GM18519 (cell line): ENCODE measurements around the gene KIAA1217.

Source experiments
- ATAC-seq: cut with Tn5 transposase; IDR thresholded peaks from one replicate; pipeline ENCODE4 v1.9.1; 2021; ENCODE audit warnings: mild to moderate bottlenecking, moderate library complexity; ENCODE audit not compliant: unreplicated experiment, low FRiP score

KIAA1217 gene

DNA sequence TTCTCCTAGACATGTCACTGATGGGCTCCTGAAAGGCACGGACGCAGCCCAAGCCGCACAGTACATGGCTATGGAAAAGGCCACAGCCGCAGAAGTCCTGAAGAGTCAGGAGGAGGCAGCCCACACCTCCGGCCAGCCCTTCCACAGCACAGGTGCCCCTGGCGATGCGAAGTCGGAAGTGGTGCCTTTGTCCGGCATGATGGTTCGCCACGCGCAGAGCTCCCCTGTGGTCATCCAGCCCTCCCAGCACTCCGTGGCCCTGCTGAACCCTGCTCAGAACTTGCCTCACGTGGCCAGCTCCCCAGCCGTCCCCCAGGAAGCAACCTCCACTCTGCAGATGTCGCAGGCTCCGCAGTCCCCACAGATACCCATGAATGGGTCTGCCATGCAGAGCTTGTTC, 315.4 kb downstream of the KIAA1217 start:
- ATAC-seq, result no peak

DNA sequence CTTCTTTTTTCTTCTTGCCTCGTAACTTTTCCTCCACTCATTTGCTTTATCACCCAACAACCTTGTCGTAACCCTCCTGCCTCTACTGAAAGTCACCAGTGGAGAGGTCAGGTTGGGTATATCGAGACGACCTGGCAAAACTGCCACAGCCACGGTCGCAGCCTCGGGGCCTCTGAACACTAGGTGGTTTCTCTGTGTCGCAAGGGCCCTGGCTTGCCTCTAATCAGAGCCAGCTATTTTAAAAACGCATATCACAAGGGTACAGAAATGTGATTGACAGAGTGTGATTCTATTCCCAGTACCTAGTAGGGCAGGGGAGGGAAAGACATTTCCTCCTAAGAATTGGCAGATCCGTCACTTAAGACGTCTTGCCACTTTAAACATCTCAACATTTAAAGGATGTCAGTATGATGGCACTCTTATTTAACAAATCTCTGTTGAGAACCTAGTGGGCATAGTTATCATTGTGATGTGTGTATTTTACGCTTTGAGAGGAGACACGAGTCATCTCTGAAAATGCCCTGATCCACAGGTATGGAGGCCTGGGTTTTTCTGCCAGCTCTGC, 317.2 kb downstream of the KIAA1217 start:
- ATAC-seq, result no peak

DNA sequence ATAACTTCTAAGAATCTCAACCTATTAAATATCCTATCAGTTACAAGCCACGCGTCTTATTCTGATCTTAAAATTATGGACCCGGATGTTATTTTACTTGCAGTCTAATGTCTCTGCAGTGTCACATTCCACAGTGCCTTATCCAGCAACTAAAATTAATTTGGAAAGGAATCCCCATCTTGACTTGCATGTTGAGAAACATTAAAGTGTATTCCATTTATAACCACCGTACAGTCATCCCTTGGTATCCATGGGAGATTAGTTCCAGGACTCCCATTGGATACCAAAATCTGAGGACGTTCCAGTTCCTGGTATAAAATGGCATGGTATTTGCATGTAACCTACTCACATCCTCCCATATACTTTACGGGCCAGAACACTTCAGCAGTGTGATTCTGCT, 320.0 kb downstream of the KIAA1217 start:
- no peak for ATAC-seq

DNA sequence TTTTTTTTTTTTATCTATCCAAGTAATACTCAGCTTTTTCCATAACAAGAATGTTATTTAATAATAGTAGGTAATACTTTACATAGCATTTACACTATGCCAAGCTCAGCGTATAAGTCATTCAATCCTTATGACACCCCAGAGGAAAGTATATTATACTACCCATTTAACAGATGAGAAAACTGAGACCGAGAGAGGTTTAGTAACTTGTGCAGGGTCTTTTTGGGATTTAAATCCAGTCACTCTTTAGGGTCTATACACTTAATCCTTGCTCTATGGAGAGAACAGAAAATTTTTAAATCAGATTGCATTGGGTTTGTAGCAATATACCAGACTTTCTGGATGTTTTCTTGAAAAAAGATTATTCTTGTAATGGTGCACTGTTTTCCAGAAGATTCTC, 322.5 kb downstream of the KIAA1217 start:
- no peak for ATAC-seq

DNA sequence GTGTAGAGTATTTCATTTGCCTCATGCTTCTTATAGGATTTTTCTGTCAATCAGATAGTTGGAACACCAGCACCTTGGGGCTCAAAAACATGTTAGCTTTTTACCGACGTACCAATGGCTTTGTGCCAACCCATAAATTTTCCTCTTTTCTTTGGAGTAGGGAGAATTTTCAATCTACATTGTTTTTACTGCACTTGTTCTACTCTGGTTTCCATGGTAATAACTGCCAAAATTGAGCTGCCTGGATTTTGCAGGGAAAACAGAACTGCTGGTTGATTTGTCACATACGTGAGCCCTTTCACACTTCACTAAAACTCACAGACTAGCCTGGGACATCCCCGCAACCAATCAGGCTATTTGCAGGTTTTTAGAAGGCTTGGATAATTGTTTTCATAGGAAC, 325.0 kb downstream of the KIAA1217 start:
- ATAC-seq, result no peak

DNA sequence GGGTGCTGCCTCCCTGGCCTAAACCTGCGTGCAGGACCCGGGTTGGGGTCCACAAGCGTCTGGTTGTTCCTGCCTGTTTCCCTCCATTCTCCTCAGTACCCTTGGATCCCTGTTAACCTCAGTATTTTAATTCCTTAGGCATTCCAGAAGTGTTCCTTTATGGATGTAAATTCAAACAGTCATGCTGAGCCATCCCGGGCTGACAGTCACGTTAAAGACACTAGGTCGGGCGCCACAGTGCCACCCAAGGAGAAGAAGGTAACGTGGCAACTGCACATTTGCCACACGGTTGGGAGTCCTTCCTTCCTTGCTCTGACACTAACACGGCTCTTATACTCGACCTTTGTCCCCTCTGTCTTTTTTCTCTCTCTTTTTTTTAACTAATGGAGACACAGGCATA, 327.7 kb downstream of the KIAA1217 start:
- no peak for ATAC-seq

DNA sequence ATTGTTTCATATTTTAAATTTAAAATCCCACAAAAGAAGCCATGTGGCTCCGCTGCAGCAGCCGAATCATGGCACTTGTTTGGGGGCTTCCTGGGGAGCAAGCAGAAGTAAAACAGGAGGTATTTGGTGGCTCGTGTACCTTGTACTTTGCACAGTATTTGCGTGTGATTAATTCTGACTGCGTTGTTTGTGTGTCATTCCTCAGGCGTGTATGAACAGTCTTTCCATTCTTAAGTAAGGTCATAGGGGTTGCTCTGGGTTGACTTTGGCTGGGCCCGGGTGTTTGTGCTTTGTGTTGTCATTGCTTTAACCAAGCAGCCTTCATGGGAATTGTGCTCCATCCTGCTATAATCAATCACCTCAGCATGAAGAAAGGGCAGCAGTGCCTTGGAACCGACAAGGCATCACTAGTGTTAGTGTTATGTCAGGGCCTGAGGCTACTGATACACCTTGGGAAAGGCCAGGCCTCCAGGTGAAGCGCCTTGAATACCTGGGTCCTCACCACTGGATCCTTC, 332.4 kb downstream of the KIAA1217 start:
- no peak for ATAC-seq

DNA sequence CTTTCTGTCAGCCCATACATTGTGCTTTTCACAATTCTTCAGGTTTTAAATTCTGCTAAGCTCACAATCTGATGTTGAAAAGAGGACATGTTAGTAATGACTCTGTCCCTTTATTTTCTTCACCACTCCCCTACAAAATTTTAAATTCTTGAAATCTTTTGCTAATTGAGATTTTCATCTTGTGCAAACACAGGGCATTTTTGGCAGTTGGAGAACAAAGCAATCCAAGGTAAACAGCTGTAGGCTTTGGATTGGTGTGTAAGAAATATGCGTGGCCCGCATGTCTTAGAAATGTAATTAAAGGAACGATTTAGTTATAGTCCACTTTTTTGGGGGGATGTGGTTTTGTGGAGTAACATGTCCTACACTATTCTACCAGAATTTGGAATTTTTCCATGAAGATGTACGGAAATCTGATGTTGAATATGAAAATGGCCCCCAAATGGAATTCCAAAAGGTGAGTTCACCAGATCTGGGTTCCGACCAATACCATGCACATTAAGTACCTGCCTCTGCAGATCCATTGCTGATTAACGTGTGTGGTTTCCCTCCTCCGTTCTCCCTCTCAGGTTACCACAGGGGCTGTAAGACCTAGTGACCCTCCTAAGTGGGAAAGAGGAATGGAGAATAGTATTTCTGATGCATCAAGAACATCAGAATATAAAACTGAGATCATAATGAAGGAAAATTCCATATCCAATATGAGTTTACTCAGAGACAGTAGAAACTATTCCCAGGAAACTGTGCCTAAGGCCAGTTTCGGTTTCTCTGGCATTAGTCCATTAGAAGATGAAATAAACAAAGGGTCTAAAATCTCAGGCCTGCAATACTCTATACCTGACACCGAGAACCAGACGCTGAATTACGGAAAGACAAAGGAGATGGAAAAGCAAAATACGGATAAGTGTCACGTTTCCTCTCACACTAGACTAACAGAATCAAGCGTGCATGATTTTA, 333.7 kb downstream of the KIAA1217 start:
- ATAC-seq, result no peak

DNA sequence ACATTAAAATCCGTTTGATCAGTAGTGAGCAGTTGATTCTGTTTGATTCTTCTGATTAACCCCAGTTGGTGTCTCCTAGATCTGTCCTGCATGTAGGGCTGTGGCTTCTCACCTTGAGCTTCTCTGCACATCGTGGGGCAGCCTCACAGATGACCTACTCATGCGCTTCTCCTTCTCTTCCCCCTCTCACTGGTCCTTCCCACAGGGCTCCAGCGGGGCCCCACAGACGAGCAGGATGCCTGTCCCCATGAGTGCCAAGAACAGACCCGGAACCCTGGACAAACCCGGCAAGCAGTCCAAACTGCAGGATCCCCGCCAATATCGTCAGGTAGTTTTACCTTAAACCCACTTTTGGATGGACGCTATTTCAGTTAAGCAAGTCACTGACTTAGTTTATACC, 335.8 kb downstream of the KIAA1217 start:
- no peak for ATAC-seq

DNA sequence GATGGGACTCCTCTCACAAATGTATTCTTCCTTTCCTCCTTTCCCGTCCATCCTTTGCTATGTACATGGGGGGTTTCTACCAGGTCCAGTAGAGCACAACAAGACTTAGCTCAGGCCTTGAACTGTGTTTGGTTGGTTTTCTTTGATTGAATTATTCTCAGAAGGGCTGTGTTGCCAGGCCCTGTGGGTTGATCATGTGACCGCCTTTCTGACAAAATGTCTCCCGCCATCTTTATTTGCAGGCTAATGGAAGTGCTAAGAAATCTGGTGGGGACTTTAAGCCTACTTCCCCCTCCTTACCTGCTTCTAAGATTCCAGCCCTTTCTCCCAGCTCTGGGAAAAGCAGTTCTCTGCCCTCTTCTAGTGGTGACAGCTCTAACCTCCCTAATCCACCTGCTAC, 336.6 kb downstream of the KIAA1217 start:
- ATAC-seq, result no peak

DNA sequence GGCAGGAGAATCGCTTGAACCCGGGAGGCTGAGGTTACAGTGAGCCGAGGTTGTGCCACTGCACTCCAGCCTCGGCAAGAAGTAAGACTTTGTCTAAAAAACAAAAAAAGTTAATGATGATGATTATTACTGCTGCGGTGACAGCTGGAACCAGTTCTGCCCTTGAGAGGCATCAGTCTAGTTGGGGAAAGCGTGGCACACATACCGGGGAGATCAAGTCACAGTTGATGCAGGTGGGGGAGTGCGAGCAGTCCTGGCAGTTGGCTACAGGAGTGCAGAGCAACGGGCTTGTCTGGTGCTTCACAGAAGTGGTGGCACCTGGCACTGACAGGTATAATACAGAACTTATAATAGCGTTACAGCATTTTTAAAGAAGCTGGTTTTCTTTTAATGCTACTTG, 341.7 kb downstream of the KIAA1217 start:
- no peak for ATAC-seq

DNA sequence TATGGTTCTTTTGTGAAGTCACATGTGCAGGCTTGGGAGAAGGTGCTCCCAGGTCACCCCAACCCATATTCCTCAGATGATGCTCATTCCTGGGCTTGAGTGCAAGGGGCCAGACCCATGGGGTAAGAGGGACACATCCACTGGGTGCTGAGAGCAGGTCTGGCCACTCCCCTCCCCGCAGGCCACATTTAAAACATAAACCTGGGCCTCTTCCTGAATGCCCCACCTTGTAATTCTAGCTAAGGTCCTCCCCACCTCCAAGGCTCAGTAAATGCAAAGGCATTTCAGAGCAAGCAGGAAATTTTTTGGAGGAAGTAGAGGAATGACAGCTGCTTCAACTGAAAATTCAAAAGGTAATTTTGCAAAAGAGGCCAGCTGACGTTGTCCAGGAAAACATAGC, 342.2 kb downstream of the KIAA1217 start:
- no peak for ATAC-seq

DNA sequence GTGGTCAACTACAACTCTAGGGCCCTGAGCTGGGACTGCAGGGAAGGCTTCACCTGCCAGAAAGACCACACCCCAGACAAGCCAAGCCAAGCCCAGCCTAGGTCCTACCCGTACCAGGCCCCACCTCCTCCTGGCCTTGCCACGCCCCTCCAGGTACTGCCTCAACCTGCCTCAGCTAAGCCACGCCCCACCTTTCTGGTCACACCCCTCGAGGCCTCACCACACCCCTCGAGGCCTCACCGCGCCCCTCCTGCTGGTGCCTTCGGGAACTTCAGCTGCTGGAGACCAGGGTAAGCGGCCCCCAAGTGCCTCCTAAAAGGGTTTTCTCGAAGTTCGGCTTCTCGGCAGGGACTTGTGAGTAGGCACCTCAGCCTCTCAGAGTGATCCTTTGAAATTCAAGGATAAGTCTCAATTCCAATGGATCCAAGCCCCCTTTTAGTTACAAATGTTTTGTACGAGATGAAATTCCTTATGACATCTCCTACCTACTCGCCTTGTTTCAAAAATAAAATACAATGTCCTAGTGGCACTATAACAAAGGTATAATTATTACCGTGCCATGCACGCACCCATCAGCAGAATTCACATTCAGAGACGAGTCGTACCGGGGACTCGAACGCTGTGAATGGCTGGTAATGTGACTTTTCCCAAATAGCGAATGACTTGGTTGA, 343.5 kb downstream of the KIAA1217 start:
- ATAC-seq, result peak; percentile 75

DNA sequence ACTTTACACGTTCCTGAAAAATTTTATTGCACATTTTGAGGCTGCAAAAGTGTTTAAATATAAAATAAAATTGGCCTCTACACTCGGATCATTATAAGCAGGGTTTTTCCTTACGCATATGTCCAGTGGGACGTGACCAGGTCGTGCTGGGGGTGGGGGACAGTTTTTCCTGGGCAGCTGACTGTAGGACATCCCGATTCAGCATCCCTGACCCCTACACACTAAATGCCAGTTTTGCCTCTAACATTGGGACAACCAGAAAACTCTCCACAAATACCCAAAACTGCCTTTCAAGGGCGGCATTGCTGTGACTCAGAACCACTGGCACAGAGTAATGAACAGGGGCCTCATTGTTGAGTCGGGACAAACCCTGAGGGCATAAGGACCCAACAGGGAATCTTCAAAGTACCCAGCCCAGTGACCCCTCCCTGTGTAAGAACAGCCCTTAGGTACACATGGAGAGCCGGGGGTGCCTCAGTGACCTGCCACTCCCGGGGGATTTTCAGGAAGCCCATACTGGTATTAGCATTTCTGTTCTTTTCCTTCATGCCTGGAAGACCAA, 344.2 kb downstream of the KIAA1217 start:
- no peak for ATAC-seq

DNA sequence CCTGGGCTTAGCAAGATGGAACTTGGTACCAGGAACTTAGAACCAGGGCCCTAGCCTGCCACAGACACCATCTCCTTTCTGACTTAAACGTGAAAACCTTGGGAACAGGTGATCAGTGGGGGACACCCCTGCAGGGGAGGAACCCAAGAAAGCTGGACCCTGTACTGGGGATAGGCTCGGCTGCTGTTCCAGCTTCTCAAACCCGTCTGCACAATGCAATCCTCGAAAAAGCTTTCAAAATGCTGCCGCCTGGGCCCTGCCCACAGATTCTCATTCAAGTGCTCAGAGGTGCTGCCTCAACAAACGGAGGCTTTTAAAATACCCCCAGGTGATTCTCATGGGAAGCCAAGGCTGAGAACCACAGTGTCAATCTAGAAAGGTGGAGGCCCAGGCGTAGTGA, 345.1 kb downstream of the KIAA1217 start:
- no peak for ATAC-seq

DNA sequence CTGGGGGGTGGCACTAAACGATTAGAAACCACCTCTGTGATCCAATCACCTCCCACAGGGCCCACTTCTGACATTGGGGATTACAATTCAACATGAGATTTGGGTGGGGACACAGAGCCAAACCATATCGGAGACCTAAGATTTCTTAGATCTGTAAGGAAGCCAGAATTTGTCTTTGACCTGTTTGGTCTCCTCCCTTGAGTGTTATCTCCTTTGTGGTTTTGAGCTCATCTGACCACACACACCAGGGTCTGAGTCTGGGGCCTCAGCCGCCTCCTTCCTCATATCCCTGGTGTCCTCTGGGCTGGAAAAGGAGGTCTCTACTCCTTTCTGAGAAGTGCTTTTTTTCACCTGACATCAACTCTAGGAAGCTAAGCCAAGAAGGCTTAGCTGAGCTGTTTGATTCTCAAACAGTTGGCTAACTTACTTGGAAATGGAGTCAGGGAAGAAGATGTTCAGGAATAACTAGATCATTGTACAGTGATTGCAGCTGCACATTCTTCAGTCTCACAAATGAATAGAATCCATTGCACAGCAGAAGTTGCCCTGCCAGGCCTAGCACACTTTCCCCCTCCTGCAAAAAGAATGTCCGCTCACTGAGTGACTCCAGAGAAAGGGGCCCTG, 347.3 kb downstream of the KIAA1217 start:
- no peak for ATAC-seq

DNA sequence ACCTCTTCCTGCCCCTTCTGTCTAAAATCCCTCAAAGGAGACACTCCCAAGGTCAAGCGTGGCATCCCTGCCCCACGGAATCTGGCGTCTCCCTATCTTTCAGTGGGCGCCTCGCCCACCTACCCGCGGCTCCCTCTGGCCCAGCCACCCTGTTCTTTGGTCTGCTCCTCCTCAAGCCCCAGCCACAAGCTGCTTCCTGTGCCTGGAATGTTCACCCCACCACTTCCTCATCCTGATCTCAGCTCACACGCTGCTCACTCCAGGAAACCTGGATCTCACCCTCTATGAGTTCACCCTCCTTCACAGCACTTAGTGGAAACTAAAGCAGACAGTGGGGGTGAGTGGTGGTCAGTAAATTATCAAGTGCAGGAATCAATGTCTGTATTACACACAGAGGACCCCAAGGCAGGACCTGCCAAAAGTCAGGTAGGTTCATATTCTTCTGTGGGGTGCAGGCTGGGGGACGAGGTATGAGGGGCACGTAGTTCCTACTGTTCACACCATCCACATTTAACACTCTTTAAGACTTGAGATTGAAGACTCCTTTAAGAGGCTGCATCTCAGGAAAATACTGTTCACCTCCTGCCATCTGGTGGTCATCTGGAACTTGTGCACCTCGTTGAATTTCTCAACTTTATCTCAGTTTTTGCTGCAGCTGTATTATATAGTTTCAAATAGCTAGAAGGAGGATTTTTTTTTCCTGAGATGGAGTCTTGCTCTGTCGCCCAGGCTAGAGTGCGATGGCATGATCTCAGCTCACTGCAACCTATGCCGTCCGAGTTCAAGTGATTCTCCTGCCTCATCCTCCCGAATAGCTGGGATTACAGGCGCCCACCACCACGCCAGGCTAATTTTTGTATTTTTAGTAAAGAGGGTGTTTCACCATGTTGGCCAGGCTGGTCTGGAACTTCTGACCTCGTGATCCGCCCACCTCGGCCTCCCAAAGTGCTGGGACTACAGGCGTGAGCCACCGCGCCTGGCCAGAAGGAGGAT, 348.1 kb downstream of the KIAA1217 start:
- ATAC-seq, result no peak

DNA sequence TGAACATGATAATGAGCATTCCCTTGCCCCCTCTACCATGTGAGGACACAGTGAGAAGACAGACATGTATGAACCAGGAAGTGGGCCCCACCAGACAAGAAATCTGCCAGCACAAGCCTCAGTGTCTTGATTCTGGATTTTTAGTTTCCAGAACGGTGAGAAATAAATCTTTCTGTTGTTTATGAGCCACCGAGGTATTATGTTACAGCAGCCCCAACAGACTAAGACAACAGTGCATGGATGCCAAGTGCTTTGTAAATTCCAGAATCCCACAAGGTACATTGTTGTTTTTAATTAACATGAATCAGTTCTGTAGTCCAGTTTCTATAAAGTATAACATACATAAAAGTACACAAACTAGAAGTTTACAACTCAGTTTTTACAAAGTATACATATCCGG, 352.5 kb downstream of the KIAA1217 start:
- no peak for ATAC-seq

DNA sequence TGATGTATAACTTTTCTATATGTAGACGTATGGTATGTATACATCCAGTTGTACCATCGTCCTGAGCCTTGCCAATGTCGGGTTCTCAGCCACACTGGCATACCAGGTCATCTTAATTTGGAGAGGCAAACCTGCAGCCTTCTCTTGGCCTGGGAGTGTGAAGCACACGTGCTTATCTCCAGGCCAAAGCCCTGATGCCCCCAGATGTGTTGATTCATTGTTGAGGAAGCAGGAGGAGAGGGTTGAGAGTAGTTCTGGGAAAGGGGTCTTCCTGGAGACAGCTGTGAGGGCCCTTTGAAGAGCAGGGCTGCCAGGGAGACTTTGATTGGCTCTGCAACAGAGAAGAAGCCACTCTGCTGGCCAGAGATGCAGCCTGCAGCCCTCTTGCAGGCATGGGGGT, 359.1 kb downstream of the KIAA1217 start:
- no peak for ATAC-seq
